Measurements from ENCODE around the gene C3. TPM values are rescaled to one million over a fixed set of nuclear protein-coding genes. Genes with fewer than 3 reads are reported as not detected.

Gene C3
- total and polyA plus RNA-seq, 2 of the 13 experiments (the other 11 are each of a cell fraction or from before 2014, with no cell fraction given) = 1,455 to 6,272 TPM

GRCh38 chr19:6713773-6714692 is 6.4 kb downstream of the C3 start (continued):
- TF ChIP-seq CCDC6 (CRISPR knock-in tag; IDR thresholded peaks at IDR 0.05) (peak; percentile 74; the same call in 1 of the 2 replicates), KLF15 (CRISPR knock-in tag; IDR thresholded peaks at IDR 0.05; ENCODE audit: borderline replicate concordance) (no peak), AGO2 (optimal IDR thresholded peaks at IDR 0.05; ENCODE audit: low read depth, low read length) (peak; percentile 96), ZBTB26 (CRISPR knock-in tag; IDR thresholded peaks at IDR 0.05; ENCODE audit: borderline replicate concordance) (no peak), ZNF687 (CRISPR knock-in tag; IDR thresholded peaks at IDR 0.05) (peak; percentile 41), SSRP1 (CRISPR knock-in tag; IDR thresholded peaks at IDR 0.05) (peak; percentile 49; the same call in 1 of the 2 replicates)
